Measurements from ENCODE around the gene OR52E4.

DNA sequence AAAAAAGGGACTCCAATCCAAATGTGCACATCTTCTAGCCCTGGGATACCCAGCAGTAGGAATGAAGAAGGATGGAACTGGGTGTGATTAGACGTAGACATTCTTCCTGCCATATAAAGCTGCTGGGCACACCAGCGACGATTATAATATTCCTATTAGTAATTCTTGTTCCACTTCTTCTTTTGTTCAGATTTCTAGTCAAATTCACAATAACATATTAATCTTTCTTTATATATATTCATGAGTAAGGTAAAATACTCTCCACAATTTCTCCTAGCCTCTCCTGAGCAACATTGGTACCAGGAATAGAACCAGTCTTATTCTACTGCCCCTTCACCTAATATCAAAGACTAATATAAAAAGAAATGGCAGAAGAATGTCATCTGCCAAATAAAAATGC is 22.8 kb upstream of the OR52E4 start, which contains the start of gene OR52E8:
- TF ChIP-seq TRIM24 (CRISPR knock-in tag; IDR thresholded peaks at IDR 0.05) (no peak), POLR2A (IDR thresholded peaks at IDR 0.05; ENCODE audit: insufficient read depth in 1 of 2, low read depth in 2 of 2, low read length in 2 of 2) (no peak), ZNF121 (CRISPR knock-in tag; IDR thresholded peaks at IDR 0.05) (no peak), RAD21 (CRISPR knock-in tag; IDR thresholded peaks at IDR 0.05) (no peak)

Data from HepG2 (cell line).